Panc1 (cell line): ENCODE results near the gene TMEM201. TPM values are rescaled to one million over a fixed set of nuclear protein-coding genes. Genes with fewer than 3 reads are reported as not detected.

ENCODE experiments used
- ATAC-seq: fragments of 200-7000 bp; cut with Tn5 transposase; 2 replicates; pipeline ENCODE4 v1.9.1; 2020; ENCODE audit warnings: mild to moderate bottlenecking, moderate library complexity
- BruUV-seq: library from RNA; stranded (reverse); fragments of 400-500 nt; replicated peaks from 2 replicates; lab custom pipeline; 2021; lab: Mats Ljungman, UMichigan
- CTCF ChIA-PET: fragments of 300-600 bp; sonication (Branson Sonifier 250); formaldehyde crosslinking; loops from one replicate; lab custom pipeline; 2022; ENCODE audit warnings: antibody characterized with exemption; lab: Charles Lee
- POLR2A ChIA-PET: fragments of 300-600 bp; sonication (Branson Sonifier 250); formaldehyde crosslinking; loops from one replicate; lab custom pipeline; 2022; ENCODE audit warnings: antibody characterized with exemption; lab: Charles Lee
- DNase-seq: peaks from one replicate; pipeline ENCODE4 v3.0.0-alpha.2; 2010; ENCODE audit warnings: low read depth, low spot score
- H3K27ac ChIP-seq: 2 replicates; pipeline ENCODE4 v1.5.1; 2011; ENCODE audit warnings: mild to moderate bottlenecking, low read length, inconsistent platforms
- H3K27me3 ChIP-seq: fragments of 200-500 bp; sonication (Bioruptor generic); 2 replicates; pipeline ENCODE4 v1.6.0; 2014; ENCODE audit warnings: low read length, inconsistent platforms; ENCODE audit not compliant: control insufficient read depth, insufficient read depth
- H3K36me3 ChIP-seq: fragments of 200-500 bp; sonication (Bioruptor generic); 2 replicates; pipeline ENCODE4 v1.5.1; 2014; ENCODE audit warnings: inconsistent platforms, mild to moderate bottlenecking, low read length, moderate library complexity; ENCODE audit not compliant: control insufficient read depth, insufficient read depth
- H3K4me1 ChIP-seq: 2 replicates; pipeline ENCODE4 v1.5.1; 2011; ENCODE audit warnings: inconsistent platforms, mild to moderate bottlenecking, low read length, moderate library complexity; ENCODE audit not compliant: control insufficient read depth, insufficient read depth
- H3K4me3 ChIP-seq, 2 experiments: 2 replicates each; pipeline ENCODE4 v1.5.1; 2011 to 2012; ENCODE audit warnings: low read depth in 2 of 2, low read length in 2 of 2, mild to moderate bottlenecking in 2 of 2, inconsistent platforms in 1 of 2, moderate library complexity in 1 of 2
- H3K9me3 ChIP-seq: fragments of 200-500 bp; sonication (Bioruptor generic); 2 replicates; pipeline ENCODE4 v1.5.1; 2014; ENCODE audit warnings: low read depth, mild to moderate bottlenecking, inconsistent platforms, low read length, moderate library complexity; ENCODE audit not compliant: control insufficient read depth, insufficient read depth
- CTCF ChIP-seq: fragments of 450-650 bp; IDR thresholded peaks from 2 replicates; pipeline ENCODE4 v1.5.1; 2017; ENCODE audit warnings: mild to moderate bottlenecking
- POLR2AphosphoS5 ChIP-seq: IDR thresholded peaks from 2 replicates; pipeline ENCODE4 v1.6.1; 2012; ENCODE audit warnings: mild to moderate bottlenecking, low read depth, low read length, moderate library complexity
- REST ChIP-seq, 2 experiments: IDR thresholded peaks; 2 replicates each; pipeline ENCODE4 v1.6.1; 2011 to 2012; ENCODE audit warnings: low read depth in 2 of 2, control low read depth in 1 of 2, low read length in 1 of 2, mild to moderate bottlenecking in 1 of 2, moderate library complexity in 1 of 2; ENCODE audit not compliant: insufficient read depth in 1 of 2
- SIN3A ChIP-seq: IDR thresholded peaks from 2 replicates; pipeline ENCODE4 v1.6.1; 2012; ENCODE audit warnings: low read depth, mild to moderate bottlenecking, low read length, moderate library complexity, borderline replicate concordance; ENCODE audit not compliant: insufficient read depth
- TCF7L2 ChIP-seq: IDR thresholded peaks from 2 replicates; pipeline ENCODE4 v1.6.1; 2011; ENCODE audit warnings: mild to moderate bottlenecking, low read depth, low read length, inconsistent platforms
- in situ Hi-C: cut with HindIII; loops from 2 replicates; pipeline ENCODE4 v1.10.0; 2016; ENCODE audit warnings: low sequenced_read_pairs, low pct_unique_long_range_greater_than_20kb
- intact Hi-C: fragments of 100-400 bp; cut with micrococcal nuclease; formaldehyde crosslinking; loops from one replicate; pipeline ENCODE4 v1.10.0; 2022; ENCODE audit not compliant: unreplicated experiment
- total RNA-seq: library from RNA; stranded (reverse); gene quantifications from one replicate; pipeline ENCODE4 v1.2.1, GENCODE V29; 2021; ENCODE audit not compliant: unreplicated experiment

TMEM201 gene
- total RNA-seq, 1 experiment from 2014 or later = 26.5 TPM

GRCh38 chr1:9643351-9644256 lies 54.9 kb downstream of the TMEM201 start:
- CTCF ChIA-PET = no interaction called here
- DNase-seq = no peak
- POLR2A ChIA-PET = no interaction called here
- Histone ChIP-seq H3K4me3 (no peak overlapping the region), H3K27ac (no peak overlapping the region), H3K9me3 (no peaks in the 10 kb centered on the region), H3K4me1 (peaks cover 5% of the 10 kb centered on the region; the same call in 1 of the 2 replicates), H3K27me3 (no peaks in the 10 kb centered on the region), H3K36me3 (no peaks in the 10 kb centered on the region)
- no peak for ATAC-seq
- intact Hi-C loops = no loop called here
- TF ChIP-seq TCF7L2 (no peak), POLR2AphosphoS5 (no peak), REST (IDR thresholded peaks at IDR 0.05; ENCODE audit: insufficient read depth in 1 of 2, low read depth in 2 of 2, low read length in 1 of 2) (no peak), CTCF (no peak), SIN3A (no peak)
- BruUV-seq = no TSS peak
- in situ Hi-C loops = no loop called here

GRCh38 chr1:9646037-9646436 lies 57.3 kb downstream of the TMEM201 start:
- TF ChIP-seq REST (IDR thresholded peaks at IDR 0.05; ENCODE audit: insufficient read depth in 1 of 2, low read depth in 2 of 2, low read length in 1 of 2) = no peak
- TF ChIP-seq POLR2AphosphoS5 = no peak
- TF ChIP-seq CTCF = no peak
- no peak for TF ChIP-seq SIN3A
- no peak for TF ChIP-seq TCF7L2
- H3K4me1 ChIP-seq = peaks cover 5% of the 10 kb centered on the region; the same call in 1 of the 2 replicates
- in situ Hi-C loops (no loop called here), intact Hi-C loops (no loop called here)
- DNase-seq (no peak), ATAC-seq (no peak)
- no peaks in the 10 kb centered on the region for H3K27me3 ChIP-seq
- no peaks in the 10 kb centered on the region for H3K36me3 ChIP-seq
- H3K4me3 ChIP-seq = no peak overlapping the region
- CTCF ChIA-PET = no interaction called here
- no peaks in the 10 kb centered on the region for H3K9me3 ChIP-seq
- no peak overlapping the region for H3K27ac ChIP-seq
- POLR2A ChIA-PET = no interaction called here
- BruUV-seq = no TSS peak
